Measurements from ENCODE around the gene CHFR.
"Not testable (repeated sequence)": the region's sequence is repeated elsewhere in the genome, so short reads cannot be mapped to it uniquely, and the experiment has no call there.

CHFR gene

GRCh38 chr12:132887513-132888351, at the start of gene CHFR:
CHFR (minus strand) TSS chr12:132887605; CDS start chr12:132887328, 277 bp downstream.
- peak within 1 kb of the TSS; percentile 78 for H3K4me3 ChIP-seq (ENCODE audit: low read depth, low read length)
- DNase-seq (ENCODE audit: low read depth): peak; percentile 98

GRCh38 chr12:132936921-132937320, 49.5 kb upstream of the CHFR start:
- not testable (repeated sequence) for DNase-seq (ENCODE audit: low read depth); H3K4me3 ChIP-seq (ENCODE audit: low read depth, low read length)

More at GRCh38 chr12:132887513-132888351, at the start of gene CHFR:
- peak; percentile 31 for TF ChIP-seq POLR2A (IDR thresholded peaks at IDR 0.05; ENCODE audit: extremely low read depth, insufficient read length)
- TF ChIP-seq MYC (IDR thresholded peaks at IDR 0.05; ENCODE audit: low read depth, low read length): peak; percentile 72
- peak; percentile 78 for TF ChIP-seq MAX (IDR thresholded peaks at IDR 0.05; ENCODE audit: low read depth, low read length)
- no peak for TF ChIP-seq CTCF (IDR thresholded peaks at IDR 0.05; ENCODE audit: low read depth, low read length)

- TF ChIP-seq CTCF (IDR thresholded peaks at IDR 0.05; ENCODE audit: low read depth, low read length) (no peak), MAX (IDR thresholded peaks at IDR 0.05; ENCODE audit: low read depth, low read length) (no peak), POLR2A (IDR thresholded peaks at IDR 0.05; ENCODE audit: extremely low read depth, insufficient read length) (no peak), MYC (IDR thresholded peaks at IDR 0.05; ENCODE audit: low read depth, low read length) (no peak)
- DNase-seq (ENCODE audit: low read depth): no peak
- no peak overlapping the region for H3K4me3 ChIP-seq (ENCODE audit: low read depth, low read length)
Observed at GRCh38 chr12:132936163-132936562, 48.8 kb upstream of the CHFR start.

GRCh38 chr12:132926415-132926833, 39.0 kb upstream of the CHFR start:
- DNase-seq (ENCODE audit: low read depth): no peak
- H3K4me3 ChIP-seq (ENCODE audit: low read depth, low read length): no peak overlapping the region
- TF ChIP-seq MYC (IDR thresholded peaks at IDR 0.05; ENCODE audit: low read depth, low read length) (no peak), MAX (IDR thresholded peaks at IDR 0.05; ENCODE audit: low read depth, low read length) (no peak)

GRCh38 chr12:132925597-132926414, 38.4 kb upstream of the CHFR start:
- TF ChIP-seq CTCF (IDR thresholded peaks at IDR 0.05; ENCODE audit: low read depth, low read length) (no peak), MAX (IDR thresholded peaks at IDR 0.05; ENCODE audit: low read depth, low read length) (no peak), POLR2A (IDR thresholded peaks at IDR 0.05; ENCODE audit: extremely low read depth, insufficient read length) (no peak), MYC (IDR thresholded peaks at IDR 0.05; ENCODE audit: low read depth, low read length) (no peak)
- H3K4me3 ChIP-seq (ENCODE audit: low read depth, low read length): no peak overlapping the region
- DNase-seq (ENCODE audit: low read depth): no peak

GRCh38 chr12:132924356-132924755, 37.0 kb upstream of the CHFR start:
- no peak for TF ChIP-seq MYC (IDR thresholded peaks at IDR 0.05; ENCODE audit: low read depth, low read length)
- no peak for TF ChIP-seq POLR2A (IDR thresholded peaks at IDR 0.05; ENCODE audit: extremely low read depth, insufficient read length)
- no peak for TF ChIP-seq MAX (IDR thresholded peaks at IDR 0.05; ENCODE audit: low read depth, low read length)
- no peak for TF ChIP-seq CTCF (IDR thresholded peaks at IDR 0.05; ENCODE audit: low read depth, low read length)
- no peak overlapping the region for H3K4me3 ChIP-seq (ENCODE audit: low read depth, low read length)
- DNase-seq (ENCODE audit: low read depth): no peak
